ENCODE results near the gene HDAC11.

Gene HDAC11

DNA sequence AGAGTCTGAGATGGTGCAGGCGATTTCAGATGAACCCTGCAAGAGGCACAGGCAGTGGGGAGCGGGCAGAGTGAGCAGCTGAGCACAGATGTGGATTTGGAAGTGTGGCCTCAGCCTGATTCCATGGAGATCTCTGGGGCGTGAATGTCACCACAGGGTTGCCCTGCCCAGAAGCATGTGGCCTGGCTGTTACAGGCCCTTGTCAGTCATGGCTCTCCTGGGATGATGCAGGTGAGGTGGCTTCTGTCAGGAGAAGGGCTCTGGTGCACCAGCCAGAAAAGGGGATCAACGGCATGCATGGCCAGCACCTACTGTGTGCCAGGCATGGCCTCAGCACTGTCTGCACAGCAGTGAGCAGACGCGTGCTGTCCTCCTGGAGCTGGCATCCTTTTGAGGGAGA lies 11.9 kb downstream of the HDAC11 start:
- H3K27ac ChIP-seq (ENCODE audit: low read depth, low read length): no peak overlapping the region
- H3K4me3 ChIP-seq (ENCODE audit: low read depth in 1 of 2, low read length in 2 of 2): no peak overlapping the region
- no peak overlapping the region for H3K9ac ChIP-seq (ENCODE audit: low read depth in 1 of 2, low read length in 2 of 2)
- no peaks in the 10 kb centered on the region for H3K9me3 ChIP-seq (ENCODE audit: control insufficient read depth in 1 of 2, low read length in 2 of 2)
- H3K4me1 ChIP-seq (ENCODE audit: control insufficient read depth in 1 of 2, insufficient read depth in 2 of 2, low read length in 2 of 2): no peaks in the 10 kb centered on the region
- H3K27me3 ChIP-seq (ENCODE audit: control insufficient read depth in 1 of 2, insufficient read depth in 2 of 2, low read length in 2 of 2): no peaks in the 10 kb centered on the region
- peaks cover 0 to 20% of the 10 kb centered on the region in 2 donors for H3K36me3 ChIP-seq (ENCODE audit: control insufficient read depth in 1 of 2, insufficient read depth in 2 of 2, low read length in 2 of 2)

DNA sequence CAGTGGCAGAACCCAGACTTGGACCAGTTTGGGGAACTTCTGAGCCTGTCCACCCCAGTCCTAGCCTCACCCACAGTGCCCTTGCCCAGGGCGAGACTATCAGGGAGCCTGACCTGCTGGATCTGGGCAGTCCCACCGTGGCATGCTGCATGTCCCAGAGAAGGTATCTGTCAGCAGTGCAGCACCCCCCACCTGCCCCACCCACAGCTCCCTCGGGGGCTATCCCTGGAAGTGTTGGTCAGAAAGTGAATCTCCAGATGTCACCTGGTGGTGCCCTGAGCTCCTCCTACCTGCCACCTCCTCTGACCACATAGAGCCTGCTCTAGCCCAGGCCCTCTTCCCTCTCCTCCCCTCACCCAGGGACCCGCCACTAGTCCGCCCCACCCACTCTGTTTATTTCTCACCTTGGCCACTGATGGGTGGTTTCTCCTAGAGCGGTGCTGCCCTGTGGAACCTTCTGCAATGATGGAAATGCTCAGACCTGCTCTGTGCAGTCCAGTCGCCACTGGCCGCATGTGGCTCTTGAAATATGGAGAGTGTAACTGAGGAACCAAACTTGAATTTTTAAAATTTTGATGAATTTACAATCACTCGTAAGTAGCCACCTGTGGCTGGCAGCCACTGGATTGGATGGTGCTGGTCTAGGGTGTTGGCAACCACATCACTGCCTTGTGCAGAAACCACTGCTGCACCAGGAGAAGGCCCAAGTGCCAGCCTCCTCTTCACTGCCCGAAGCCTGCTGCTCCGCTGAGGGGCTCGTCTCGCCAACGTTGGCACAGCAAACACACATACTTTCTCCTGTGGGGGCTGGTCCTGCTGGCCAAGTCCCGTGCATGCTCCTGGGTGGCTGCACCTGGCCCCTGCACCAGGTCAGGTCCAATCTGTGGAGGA lies 13.1 kb downstream of the HDAC11 start:
- Histone ChIP-seq H3K9ac (ENCODE audit: low read depth in 1 of 2, low read length in 2 of 2) (no peak overlapping the region), H3K4me1 (ENCODE audit: control insufficient read depth in 1 of 2, insufficient read depth in 2 of 2, low read length in 2 of 2) (no peaks in the 10 kb centered on the region), H3K27ac (ENCODE audit: low read depth, low read length) (no peak overlapping the region), H3K27me3 (ENCODE audit: control insufficient read depth in 1 of 2, insufficient read depth in 2 of 2, low read length in 2 of 2) (no peaks in the 10 kb centered on the region), H3K4me3 (ENCODE audit: low read depth in 1 of 2, low read length in 2 of 2) (no peak overlapping the region), H3K36me3 (ENCODE audit: control insufficient read depth in 1 of 2, insufficient read depth in 2 of 2, low read length in 2 of 2) (peaks cover 0 to 14% of the 10 kb centered on the region in 2 donors), H3K9me3 (ENCODE audit: control insufficient read depth in 1 of 2, low read length in 2 of 2) (no peaks in the 10 kb centered on the region)

DNA sequence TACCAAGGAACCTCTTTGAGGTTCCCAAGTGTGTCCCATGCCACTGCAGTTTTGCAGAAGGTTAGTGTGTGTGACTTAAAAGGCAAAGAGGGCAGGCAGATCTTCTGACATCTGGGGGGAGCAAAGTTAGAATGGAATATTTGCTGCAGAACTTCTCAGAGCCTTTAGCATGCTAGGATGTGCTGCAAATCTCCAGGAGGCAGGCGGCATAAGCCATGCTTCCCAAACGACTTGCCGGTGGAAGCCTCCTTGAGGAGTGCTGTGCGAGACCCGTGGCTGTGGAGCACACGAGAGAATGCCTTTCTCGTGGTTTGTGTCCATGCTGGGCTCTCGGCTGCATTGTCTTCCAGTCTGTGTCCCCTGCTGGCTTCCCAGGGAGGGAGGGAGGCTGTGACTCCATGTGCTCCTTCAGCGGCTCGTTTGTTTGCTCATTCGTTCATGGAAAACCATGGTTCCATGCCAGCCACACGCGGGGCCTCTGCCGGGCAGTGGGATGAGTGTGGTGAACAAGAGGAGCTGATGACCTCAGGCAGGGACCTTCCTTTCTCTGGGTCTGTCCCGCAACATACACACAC lies 13.8 kb downstream of the HDAC11 start:
- no peaks in the 10 kb centered on the region for H3K9me3 ChIP-seq (ENCODE audit: control insufficient read depth in 1 of 2, low read length in 2 of 2)
- H3K36me3 ChIP-seq (ENCODE audit: control insufficient read depth in 1 of 2, insufficient read depth in 2 of 2, low read length in 2 of 2): peaks cover 0 to 14% of the 10 kb centered on the region in 2 donors
- H3K4me3 ChIP-seq (ENCODE audit: low read depth in 1 of 2, low read length in 2 of 2): no peak overlapping the region
- no peak overlapping the region for H3K9ac ChIP-seq (ENCODE audit: low read depth in 1 of 2, low read length in 2 of 2)
- no peaks in the 10 kb centered on the region for H3K4me1 ChIP-seq (ENCODE audit: control insufficient read depth in 1 of 2, insufficient read depth in 2 of 2, low read length in 2 of 2)
- no peak overlapping the region for H3K27ac ChIP-seq (ENCODE audit: low read depth, low read length)
- no peaks in the 10 kb centered on the region for H3K27me3 ChIP-seq (ENCODE audit: control insufficient read depth in 1 of 2, insufficient read depth in 2 of 2, low read length in 2 of 2)

DNA sequence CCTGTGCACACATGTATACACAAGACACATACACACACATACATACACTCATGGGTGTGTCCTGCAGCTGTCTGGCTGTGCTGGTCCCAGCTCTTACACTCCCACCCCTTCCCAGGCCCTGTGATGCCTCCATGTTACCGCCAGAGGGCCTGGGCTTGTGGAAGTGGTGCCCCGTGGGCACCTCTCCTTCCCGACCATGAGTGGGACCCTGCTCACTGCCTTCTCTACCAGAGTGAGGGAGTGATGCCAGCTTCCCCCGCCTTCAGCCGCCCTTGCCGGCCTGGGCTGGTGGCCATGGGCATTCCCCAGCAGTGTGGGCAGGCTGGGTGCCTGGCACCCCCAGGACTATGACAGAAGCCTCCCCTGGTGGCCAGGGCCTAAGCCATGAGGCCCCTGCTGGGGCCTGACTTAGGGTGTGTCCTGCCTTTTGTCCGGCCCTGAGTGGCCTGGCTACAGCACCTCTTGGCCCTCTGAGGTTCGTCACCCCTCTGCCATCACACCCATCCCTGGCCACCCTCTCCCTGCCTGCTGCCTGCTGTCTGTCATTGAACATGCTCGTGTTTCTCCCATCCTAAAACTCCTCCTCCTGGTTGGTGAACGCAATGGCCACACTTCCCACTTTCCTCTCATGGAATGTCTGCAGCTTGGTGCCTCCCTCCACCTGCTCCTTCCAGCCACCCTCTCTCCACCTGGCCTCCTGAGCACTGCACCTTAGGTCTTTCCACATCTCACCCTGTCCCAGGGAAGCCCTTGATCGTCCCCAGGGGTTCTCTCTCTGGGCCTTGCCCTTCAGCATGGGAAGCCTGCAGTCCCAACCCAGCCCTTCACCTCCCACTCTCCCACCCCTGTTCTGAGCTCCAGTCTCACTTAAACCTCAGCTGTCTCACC lies 14.6 kb downstream of the HDAC11 start:
- no peak overlapping the region for H3K9ac ChIP-seq (ENCODE audit: low read depth in 1 of 2, low read length in 2 of 2)
- no peaks in the 10 kb centered on the region for H3K4me1 ChIP-seq (ENCODE audit: control insufficient read depth in 1 of 2, insufficient read depth in 2 of 2, low read length in 2 of 2)
- H3K9me3 ChIP-seq (ENCODE audit: control insufficient read depth in 1 of 2, low read length in 2 of 2): no peaks in the 10 kb centered on the region
- no peaks in the 10 kb centered on the region for H3K27me3 ChIP-seq (ENCODE audit: control insufficient read depth in 1 of 2, insufficient read depth in 2 of 2, low read length in 2 of 2)
- no peak overlapping the region for H3K27ac ChIP-seq (ENCODE audit: low read depth, low read length)
- H3K36me3 ChIP-seq (ENCODE audit: control insufficient read depth in 1 of 2, insufficient read depth in 2 of 2, low read length in 2 of 2): peaks cover 0 to 14% of the 10 kb centered on the region in 2 donors
- no peak overlapping the region for H3K4me3 ChIP-seq (ENCODE audit: low read depth in 1 of 2, low read length in 2 of 2)

DNA sequence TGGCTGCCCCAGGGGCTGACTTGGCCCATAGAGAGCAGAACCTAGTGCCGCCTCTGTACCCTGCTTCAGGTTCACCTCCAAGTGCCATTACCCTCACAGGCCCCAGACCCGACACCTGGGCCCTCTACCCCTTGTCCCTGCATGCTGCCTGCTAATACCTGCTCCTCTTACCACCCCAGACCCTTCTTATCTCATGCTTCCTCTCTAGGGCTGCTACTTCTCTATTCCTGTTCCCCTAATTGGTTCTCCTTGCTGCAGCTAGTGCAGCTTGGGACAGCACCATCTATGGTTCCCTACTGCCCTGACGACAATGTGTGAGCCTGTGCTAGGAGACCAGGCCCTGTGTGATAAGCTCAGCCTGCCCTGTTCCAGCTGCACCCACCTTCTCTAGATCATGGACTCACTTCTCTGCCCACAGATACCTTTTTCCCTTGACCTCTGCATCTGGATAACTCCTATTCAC lies 15.3 kb downstream of the HDAC11 start:
- no peak overlapping the region for H3K9ac ChIP-seq (ENCODE audit: low read depth in 1 of 2, low read length in 2 of 2)
- H3K27ac ChIP-seq (ENCODE audit: low read depth, low read length): no peak overlapping the region
- H3K4me3 ChIP-seq (ENCODE audit: low read depth in 1 of 2, low read length in 2 of 2): no peak overlapping the region
- H3K4me1 ChIP-seq (ENCODE audit: control insufficient read depth in 1 of 2, insufficient read depth in 2 of 2, low read length in 2 of 2): no peaks in the 10 kb centered on the region
- H3K36me3 ChIP-seq (ENCODE audit: control insufficient read depth in 1 of 2, insufficient read depth in 2 of 2, low read length in 2 of 2): peaks cover 0 to 16% of the 10 kb centered on the region in 2 donors
- H3K9me3 ChIP-seq (ENCODE audit: control insufficient read depth in 1 of 2, low read length in 2 of 2): no peaks in the 10 kb centered on the region
- H3K27me3 ChIP-seq (ENCODE audit: control insufficient read depth in 1 of 2, insufficient read depth in 2 of 2, low read length in 2 of 2): no peaks in the 10 kb centered on the region

DNA sequence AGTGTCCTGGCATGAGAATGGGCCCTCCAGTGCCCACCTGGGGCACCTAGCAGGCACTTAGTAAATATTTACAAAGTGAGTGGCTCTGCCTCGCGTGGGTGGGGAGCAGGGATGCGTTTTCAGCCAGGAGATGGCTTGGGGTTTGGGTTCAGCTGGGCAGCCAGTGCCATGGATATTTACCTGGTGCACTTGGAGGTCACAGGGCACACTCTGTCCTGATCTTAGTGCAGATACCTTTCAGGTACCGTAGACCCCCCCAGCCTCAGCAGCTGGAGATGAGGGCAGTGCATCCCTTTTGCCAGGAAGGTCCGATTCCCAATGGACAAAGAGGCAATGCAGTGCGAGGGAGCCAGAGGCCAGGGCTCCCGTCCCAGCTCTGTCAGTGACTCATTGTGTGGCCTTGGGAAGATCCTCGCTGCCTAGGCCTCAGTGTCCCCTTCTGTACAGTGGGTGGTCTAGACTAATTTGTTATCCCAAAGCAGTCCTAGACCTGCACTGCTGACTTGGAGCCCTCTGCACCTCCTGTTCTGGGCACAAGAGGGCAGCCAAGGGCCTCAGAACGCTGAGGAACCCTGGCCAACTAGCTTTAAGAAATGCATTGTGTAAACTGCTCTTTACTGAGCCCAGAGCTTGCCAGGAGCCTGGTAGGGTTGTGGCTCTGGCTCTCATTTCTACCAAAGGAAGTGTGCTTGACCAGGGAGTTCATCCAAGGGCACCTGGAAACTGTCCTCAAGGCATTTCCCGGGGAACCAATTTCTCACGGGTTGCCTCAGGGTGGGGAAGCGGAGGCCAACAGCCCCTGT lies 16.0 kb downstream of the HDAC11 start:
- Histone ChIP-seq H3K36me3 (ENCODE audit: control insufficient read depth in 1 of 2, insufficient read depth in 2 of 2, low read length in 2 of 2) (peaks cover 0 to 17% of the 10 kb centered on the region in 2 donors), H3K4me1 (ENCODE audit: control insufficient read depth in 1 of 2, insufficient read depth in 2 of 2, low read length in 2 of 2) (no peaks in the 10 kb centered on the region), H3K27me3 (ENCODE audit: control insufficient read depth in 1 of 2, insufficient read depth in 2 of 2, low read length in 2 of 2) (no peaks in the 10 kb centered on the region), H3K4me3 (ENCODE audit: low read depth in 1 of 2, low read length in 2 of 2) (no peak overlapping the region), H3K9me3 (ENCODE audit: control insufficient read depth in 1 of 2, low read length in 2 of 2) (no peaks in the 10 kb centered on the region), H3K27ac (ENCODE audit: low read depth, low read length) (no peak overlapping the region), H3K9ac (ENCODE audit: low read depth in 1 of 2, low read length in 2 of 2) (no peak overlapping the region)

DNA sequence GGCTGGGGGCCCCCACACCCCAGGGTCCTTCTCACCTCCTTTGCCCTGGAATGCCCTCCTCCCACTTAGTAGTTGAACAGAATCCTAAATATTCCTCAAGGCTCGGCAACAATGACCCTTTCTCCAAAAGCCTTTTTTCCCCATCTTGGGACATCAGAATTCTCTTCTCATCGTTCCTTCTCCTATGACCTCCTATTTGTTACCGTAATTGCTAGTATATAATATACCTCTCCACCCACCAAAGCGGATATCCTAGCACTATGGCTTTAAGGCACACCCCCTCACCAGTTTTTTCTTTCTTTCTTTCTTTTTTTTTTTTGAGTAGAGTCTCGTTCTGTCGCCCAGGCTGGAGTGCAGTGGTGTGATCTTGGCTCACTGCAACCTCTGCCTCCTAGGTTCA lies 16.8 kb downstream of the HDAC11 start:
- Histone ChIP-seq H3K9me3 (ENCODE audit: control insufficient read depth in 1 of 2, low read length in 2 of 2) (no peaks in the 10 kb centered on the region), H3K4me3 (ENCODE audit: low read depth in 1 of 2, low read length in 2 of 2) (no peak overlapping the region), H3K9ac (ENCODE audit: low read depth in 1 of 2, low read length in 2 of 2) (no peak overlapping the region), H3K36me3 (ENCODE audit: control insufficient read depth in 1 of 2, insufficient read depth in 2 of 2, low read length in 2 of 2) (peaks cover 0 to 17% of the 10 kb centered on the region in 2 donors), H3K4me1 (ENCODE audit: control insufficient read depth in 1 of 2, insufficient read depth in 2 of 2, low read length in 2 of 2) (no peaks in the 10 kb centered on the region), H3K27me3 (ENCODE audit: control insufficient read depth in 1 of 2, insufficient read depth in 2 of 2, low read length in 2 of 2) (no peaks in the 10 kb centered on the region), H3K27ac (ENCODE audit: low read depth, low read length) (no peak overlapping the region)

DNA sequence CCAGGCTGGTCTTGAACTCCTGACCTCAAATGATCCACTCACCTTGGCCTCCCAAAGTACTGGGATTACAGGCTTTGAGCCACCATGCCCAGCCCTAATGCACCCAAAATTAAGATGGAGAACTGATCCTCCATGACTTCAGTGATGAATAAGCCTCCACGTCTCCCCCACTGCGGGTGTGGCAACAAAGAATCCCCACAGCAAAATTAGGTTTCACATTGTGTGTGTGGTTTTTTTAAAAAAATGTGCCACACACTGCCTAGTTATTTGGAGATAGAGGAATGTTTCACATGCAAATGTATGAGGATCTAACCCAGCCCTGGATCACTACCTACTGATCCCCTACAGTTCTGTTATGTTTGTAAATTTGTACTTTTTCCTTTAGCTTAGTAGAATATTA lies 17.3 kb downstream of the HDAC11 start:
- Histone ChIP-seq H3K4me3 (ENCODE audit: low read depth in 1 of 2, low read length in 2 of 2) (no peak overlapping the region), H3K27me3 (ENCODE audit: control insufficient read depth in 1 of 2, insufficient read depth in 2 of 2, low read length in 2 of 2) (no peaks in the 10 kb centered on the region), H3K27ac (ENCODE audit: low read depth, low read length) (no peak overlapping the region), H3K9me3 (ENCODE audit: control insufficient read depth in 1 of 2, low read length in 2 of 2) (no peaks in the 10 kb centered on the region), H3K36me3 (ENCODE audit: control insufficient read depth in 1 of 2, insufficient read depth in 2 of 2, low read length in 2 of 2) (peaks cover 0 to 14% of the 10 kb centered on the region in 2 donors), H3K9ac (ENCODE audit: low read depth in 1 of 2, low read length in 2 of 2) (no peak overlapping the region), H3K4me1 (ENCODE audit: control insufficient read depth in 1 of 2, insufficient read depth in 2 of 2, low read length in 2 of 2) (no peaks in the 10 kb centered on the region)

DNA sequence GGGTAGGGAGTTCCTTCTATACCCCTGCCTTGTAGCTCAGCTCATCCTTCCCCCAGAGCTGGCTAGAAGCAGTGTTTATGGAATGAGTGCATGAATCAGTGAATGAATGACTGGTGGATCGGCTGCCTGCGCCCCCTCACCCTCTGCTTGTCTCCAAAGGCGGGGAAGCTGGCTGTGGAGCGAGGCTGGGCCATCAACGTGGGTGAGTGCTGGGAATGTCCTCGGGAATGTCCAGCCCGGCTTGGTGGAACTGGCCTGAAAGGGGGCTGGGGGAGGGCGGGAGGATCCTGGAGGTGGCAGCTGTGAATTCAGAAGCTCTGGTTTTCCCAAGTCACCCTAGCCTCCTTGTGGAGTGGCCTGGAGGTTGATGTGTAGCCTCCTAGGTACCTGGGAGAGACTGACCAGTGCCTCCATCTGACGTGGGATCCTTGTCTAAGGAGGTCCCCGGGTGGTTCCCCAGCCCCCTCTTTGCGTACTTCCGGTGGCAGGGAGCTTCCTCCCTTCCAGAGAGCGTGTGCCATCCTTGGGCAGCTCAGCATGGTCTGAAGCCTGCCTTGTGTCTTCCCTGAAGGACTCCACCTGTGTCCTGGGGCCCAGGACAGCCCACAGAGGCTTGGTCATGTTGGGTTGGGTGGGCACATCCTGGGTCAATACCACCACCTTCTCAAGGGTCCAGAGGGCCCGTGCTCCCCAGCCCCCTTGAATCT lies 18.4 kb downstream of the HDAC11 start:
- H3K9me3 ChIP-seq (ENCODE audit: control insufficient read depth in 1 of 2, low read length in 2 of 2): no peaks in the 10 kb centered on the region
- H3K27ac ChIP-seq (ENCODE audit: low read depth, low read length): no peak overlapping the region
- peaks cover 5 to 9% of the 10 kb centered on the region in 2 donors for H3K36me3 ChIP-seq (ENCODE audit: control insufficient read depth in 1 of 2, insufficient read depth in 2 of 2, low read length in 2 of 2)
- no peak overlapping the region for H3K4me3 ChIP-seq (ENCODE audit: low read depth in 1 of 2, low read length in 2 of 2)
- no peaks in the 10 kb centered on the region for H3K27me3 ChIP-seq (ENCODE audit: control insufficient read depth in 1 of 2, insufficient read depth in 2 of 2, low read length in 2 of 2)
- H3K4me1 ChIP-seq (ENCODE audit: control insufficient read depth in 1 of 2, insufficient read depth in 2 of 2, low read length in 2 of 2): no peaks in the 10 kb centered on the region
- no peak overlapping the region for H3K9ac ChIP-seq (ENCODE audit: low read depth in 1 of 2, low read length in 2 of 2)
